ENCODE data around the gene DGKH.

- TF ChIP-seq, protein P1, sequence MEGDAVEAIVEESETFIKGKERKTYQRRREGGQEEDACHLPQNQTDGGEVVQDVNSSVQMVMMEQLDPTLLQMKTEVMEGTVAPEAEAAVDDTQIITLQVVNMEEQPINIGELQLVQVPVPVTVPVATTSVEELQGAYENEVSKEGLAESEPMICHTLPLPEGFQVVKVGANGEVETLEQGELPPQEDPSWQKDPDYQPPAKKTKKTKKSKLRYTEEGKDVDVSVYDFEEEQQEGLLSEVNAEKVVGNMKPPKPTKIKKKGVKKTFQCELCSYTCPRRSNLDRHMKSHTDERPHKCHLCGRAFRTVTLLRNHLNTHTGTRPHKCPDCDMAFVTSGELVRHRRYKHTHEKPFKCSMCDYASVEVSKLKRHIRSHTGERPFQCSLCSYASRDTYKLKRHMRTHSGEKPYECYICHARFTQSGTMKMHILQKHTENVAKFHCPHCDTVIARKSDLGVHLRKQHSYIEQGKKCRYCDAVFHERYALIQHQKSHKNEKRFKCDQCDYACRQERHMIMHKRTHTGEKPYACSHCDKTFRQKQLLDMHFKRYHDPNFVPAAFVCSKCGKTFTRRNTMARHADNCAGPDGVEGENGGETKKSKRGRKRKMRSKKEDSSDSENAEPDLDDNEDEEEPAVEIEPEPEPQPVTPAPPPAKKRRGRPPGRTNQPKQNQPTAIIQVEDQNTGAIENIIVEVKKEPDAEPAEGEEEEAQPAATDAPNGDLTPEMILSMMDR (IDR thresholded peaks at IDR 0.05; ENCODE audit: poor library complexity): no peak
- no peak for TF ChIP-seq EZH2 (IDR thresholded peaks at IDR 0.05; ENCODE audit: borderline replicate concordance)
These were observed 31.2 kb upstream of the DGKH start for GRCh38 chr13:42017264-42017663.
